ENCODE measurements around the gene AGTRAP.

DNA sequence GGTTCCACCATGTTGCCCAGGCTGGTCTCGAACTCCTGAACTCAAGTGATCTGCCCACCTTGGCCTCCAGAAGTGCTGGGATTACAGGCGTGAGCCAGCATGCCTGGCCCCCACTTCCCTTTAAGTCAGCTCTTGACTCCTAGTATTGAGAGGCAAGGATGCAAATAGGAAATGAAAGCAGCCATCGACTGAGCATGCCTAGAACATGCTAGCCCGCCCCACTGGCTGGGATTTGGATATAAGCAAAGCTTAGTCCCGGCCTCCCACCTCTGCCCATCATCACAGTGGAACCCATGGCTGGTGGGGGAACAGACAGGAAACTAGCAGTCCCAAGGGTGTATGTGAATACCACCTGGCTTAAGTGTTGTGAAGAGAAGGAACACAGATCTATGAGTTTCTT lies 36.5 kb downstream of the AGTRAP start:
- TF ChIP-seq, protein P1, sequence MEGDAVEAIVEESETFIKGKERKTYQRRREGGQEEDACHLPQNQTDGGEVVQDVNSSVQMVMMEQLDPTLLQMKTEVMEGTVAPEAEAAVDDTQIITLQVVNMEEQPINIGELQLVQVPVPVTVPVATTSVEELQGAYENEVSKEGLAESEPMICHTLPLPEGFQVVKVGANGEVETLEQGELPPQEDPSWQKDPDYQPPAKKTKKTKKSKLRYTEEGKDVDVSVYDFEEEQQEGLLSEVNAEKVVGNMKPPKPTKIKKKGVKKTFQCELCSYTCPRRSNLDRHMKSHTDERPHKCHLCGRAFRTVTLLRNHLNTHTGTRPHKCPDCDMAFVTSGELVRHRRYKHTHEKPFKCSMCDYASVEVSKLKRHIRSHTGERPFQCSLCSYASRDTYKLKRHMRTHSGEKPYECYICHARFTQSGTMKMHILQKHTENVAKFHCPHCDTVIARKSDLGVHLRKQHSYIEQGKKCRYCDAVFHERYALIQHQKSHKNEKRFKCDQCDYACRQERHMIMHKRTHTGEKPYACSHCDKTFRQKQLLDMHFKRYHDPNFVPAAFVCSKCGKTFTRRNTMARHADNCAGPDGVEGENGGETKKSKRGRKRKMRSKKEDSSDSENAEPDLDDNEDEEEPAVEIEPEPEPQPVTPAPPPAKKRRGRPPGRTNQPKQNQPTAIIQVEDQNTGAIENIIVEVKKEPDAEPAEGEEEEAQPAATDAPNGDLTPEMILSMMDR (IDR thresholded peaks at IDR 0.05; ENCODE audit: poor library complexity), result no peak
- TF ChIP-seq EZH2 (IDR thresholded peaks at IDR 0.05; ENCODE audit: borderline replicate concordance), result no peak

All from hepatocyte (in vitro differentiated cells).